Vagina (tissue), 2 donors: ENCODE data around the gene FBXL20.

Experiments used
- POLR2A ChIP-seq, 2 donors: fragments of 450-650 bp; IDR thresholded peaks; one replicate each; pipeline ENCODE4 v1.6.1; 2017; ENCODE audit warnings: antibody characterized with exemption in 2 of 2, mild to moderate bottlenecking in 2 of 2, moderate library complexity in 2 of 2
- POLR2AphosphoS5 ChIP-seq, 2 donors: sonication (generic); formaldehyde crosslinking; IDR thresholded peaks; one replicate each; pipeline ENCODE4 v1.9.0; 2017; ENCODE audit warnings: antibody characterized with exemption in 2 of 2, mild to moderate bottlenecking in 2 of 2, low read depth in 1 of 2; ENCODE audit not compliant: insufficient read depth in 1 of 2
- TF ChIP-seq, protein P1 (sequence below), 3 experiments: fragments of 450-650 bp in 2 of 3; fragments of 200-600 bp in 1 of 3; sonication (generic) in 1 of 3; IDR thresholded peaks; one replicate each; pipeline ENCODE4 v1.5.1; 2017 to 2019; ENCODE audit warnings: antibody characterized with exemption in 3 of 3, mild to moderate bottlenecking in 2 of 3, moderate library complexity in 2 of 3

DNA sequence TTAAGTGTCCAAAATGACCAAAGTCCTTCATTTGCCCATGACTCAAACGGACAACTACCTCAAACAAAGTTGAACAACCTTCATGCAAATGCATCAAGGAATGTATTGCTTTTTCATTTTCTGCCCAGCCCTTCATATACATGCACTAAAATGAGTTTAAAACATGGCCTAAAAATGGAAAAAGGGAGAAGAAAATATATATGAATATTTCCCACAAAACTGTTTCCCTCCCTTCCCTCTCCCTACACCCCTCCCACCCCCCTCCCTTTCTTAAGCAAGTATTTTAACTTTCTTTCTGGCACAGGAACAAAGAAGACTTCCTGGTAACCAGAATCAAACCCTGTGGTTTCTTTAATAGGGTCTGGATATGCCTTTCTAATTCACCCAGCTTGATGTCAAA lies 5.5 kb upstream of the FBXL20 start:
- TF ChIP-seq, protein P1, sequence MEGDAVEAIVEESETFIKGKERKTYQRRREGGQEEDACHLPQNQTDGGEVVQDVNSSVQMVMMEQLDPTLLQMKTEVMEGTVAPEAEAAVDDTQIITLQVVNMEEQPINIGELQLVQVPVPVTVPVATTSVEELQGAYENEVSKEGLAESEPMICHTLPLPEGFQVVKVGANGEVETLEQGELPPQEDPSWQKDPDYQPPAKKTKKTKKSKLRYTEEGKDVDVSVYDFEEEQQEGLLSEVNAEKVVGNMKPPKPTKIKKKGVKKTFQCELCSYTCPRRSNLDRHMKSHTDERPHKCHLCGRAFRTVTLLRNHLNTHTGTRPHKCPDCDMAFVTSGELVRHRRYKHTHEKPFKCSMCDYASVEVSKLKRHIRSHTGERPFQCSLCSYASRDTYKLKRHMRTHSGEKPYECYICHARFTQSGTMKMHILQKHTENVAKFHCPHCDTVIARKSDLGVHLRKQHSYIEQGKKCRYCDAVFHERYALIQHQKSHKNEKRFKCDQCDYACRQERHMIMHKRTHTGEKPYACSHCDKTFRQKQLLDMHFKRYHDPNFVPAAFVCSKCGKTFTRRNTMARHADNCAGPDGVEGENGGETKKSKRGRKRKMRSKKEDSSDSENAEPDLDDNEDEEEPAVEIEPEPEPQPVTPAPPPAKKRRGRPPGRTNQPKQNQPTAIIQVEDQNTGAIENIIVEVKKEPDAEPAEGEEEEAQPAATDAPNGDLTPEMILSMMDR (IDR thresholded peaks at IDR 0.05), result no peak
- TF ChIP-seq POLR2A (IDR thresholded peaks at IDR 0.05), result no peak
- TF ChIP-seq POLR2AphosphoS5 (IDR thresholded peaks at IDR 0.05; ENCODE audit: insufficient read depth in 1 of 2, low read depth in 1 of 2), result no peak
